Activated T-cell treated with anti-CD3 and anti-CD28 coated beads for 1 hour (primary cell): Measurements from ENCODE around the gene ZSCAN26.

ENCODE experiments used
- DNase-seq: peaks from one replicate; pipeline ENCODE4 v3.0.0-alpha.2; 2020; ENCODE audit warnings: low read depth

The ZSCAN26 gene

GRCh38 chr6:28266962-28267694 is at the start of gene ZSCAN26:
Gene ZSCAN26, plus strand, starts transcription at chr6:28267143. Its CDS starts 4,777 bp downstream, at chr6:28271920.
- DNase-seq = peak; percentile 79

GRCh38 chr6:28217890-28218289 is 49.1 kb upstream of the ZSCAN26 start:
- no peak for DNase-seq

DNA sequence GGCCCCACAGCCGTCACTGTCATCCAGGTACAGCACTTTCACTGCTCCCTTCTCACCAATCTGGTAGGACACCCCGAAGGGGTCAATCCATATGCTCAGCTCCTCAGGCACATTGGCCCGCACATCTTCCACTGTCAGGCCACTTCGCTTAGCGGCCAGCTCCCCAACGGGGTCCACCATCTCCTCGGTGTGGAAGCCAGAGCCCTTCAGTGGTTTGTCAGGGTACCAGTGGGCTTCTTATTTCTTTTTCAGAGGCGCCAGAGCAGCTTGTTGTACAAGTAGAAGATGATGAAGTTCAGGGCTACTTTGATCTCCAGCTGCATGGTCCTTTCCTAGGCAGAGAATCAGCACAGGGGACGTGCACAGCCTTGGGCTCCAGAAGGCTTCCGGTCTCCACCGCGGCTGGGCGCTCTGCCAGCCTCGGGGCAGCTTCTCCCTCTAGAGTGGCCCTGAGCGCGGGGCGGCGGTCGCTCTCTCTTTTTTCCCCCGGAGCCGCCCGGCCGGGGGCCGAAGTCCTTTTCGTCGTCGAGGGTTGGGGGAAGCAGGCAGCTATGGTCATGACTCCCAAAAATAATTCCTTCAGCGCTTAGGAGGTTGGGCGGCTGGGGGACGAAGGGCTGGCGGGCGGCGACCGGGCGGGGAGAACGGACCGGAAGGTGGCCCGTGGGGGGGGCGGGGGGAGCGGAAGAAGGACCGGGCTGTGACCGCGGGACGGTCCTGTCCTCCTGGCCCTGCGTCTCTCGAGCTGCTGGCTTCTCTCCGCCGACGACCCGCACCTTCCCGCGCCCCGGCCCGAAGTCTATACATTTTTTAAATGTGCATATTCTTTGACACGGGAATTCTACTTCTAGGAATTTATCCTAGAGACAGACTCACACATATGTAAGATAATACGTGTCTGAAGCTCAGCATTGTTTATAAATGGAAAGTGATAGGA is 48.4 kb upstream of the ZSCAN26 start:
- DNase-seq = no peak

GRCh38 chr6:28220257-28221133 is 46.4 kb upstream of the ZSCAN26 start:
- DNase-seq = no peak

DNA sequence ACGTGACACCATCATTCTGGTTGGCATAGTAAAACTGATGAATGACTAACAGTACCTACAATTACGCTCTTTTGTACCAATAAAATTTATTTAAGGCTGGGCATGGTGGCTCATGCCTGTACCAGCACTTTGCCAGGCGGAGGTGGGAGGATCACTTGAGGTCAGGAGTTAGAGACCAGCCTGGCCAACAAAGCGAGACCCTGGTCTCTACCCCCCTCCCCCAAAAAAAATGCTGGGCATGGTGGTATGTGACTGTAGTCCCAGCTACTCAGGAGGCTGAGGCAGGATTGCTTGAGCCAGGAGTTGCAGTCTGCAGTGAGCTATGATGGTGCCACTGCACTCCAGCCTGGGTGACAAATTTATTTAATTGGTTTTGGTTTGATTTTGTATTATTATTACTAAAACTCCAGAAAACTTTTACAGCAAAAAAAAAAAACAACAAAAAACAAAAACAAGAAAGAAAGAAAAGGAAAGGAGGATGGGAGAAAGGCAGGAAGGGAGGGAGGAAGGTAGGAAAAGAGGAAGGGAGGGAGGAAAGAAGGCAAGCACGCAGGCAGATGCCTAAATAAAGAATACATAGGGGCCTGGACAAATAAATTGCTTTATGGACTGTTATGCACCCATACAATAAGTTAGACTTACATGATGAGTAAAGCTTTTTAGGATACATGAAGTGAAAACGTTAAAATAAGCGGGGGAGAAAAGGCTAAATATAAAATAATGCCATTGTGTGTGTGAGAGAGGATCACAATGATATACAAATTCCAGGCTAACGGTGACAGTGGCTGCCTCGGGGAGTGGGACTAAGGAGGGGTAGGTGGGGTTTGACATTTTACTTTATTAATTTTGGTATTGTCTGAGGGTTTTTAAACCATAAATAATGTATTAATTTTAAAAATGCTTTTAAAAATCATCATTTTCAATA is 42.5 kb upstream of the ZSCAN26 start:
- DNase-seq = no peak

DNA sequence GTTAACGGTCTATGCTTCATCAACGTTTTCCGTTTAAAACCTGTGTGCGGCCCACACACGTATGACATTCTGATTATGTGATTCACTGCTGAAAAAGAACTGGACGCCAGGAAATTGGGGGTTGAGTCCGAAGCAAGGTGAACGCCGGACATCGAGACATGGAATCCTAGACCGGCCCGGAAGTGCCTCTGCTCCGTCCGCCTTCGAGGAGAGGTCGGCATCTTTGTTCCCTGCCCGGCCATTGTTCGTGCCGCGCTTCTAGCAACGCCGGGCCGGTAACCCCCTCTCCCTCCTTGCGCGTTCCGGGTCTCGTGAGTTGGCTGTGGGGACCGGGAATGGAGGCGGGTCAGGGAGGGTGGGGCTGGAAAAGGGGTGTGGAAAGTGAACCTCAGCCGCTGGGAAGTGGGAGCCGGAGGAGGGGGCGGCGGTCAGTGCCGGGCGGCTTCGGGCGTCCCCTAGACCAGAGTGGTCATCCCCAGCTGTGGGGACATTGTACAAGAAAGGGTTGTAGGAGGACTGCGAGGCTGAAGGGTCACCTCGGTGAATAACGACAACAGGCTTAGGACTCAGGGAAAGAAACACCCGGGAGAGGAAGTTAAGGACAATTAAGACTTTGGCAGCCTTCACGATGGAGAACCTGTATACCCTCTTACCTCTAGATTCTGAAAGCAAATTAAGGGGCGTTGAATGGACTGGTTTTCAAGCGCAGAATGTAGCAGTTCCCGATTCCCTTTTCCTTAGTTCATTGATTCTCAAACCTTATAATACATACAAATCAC is 41.7 kb upstream of the ZSCAN26 start, which contains the start of gene ZSCAN9:
ZSCAN9 (plus strand) TSS at position 220 of the 779 bp plus-strand sequence. CDS start 1,810 bp downstream, outside the sequence.
- DNase-seq = peak; percentile 22

GRCh38 chr6:28226460-28226859 is 40.5 kb upstream of the ZSCAN26 start:
- DNase-seq = no peak

GRCh38 chr6:28232785-28233184 is 34.2 kb upstream of the ZSCAN26 start:
- DNase-seq = no peak

DNA sequence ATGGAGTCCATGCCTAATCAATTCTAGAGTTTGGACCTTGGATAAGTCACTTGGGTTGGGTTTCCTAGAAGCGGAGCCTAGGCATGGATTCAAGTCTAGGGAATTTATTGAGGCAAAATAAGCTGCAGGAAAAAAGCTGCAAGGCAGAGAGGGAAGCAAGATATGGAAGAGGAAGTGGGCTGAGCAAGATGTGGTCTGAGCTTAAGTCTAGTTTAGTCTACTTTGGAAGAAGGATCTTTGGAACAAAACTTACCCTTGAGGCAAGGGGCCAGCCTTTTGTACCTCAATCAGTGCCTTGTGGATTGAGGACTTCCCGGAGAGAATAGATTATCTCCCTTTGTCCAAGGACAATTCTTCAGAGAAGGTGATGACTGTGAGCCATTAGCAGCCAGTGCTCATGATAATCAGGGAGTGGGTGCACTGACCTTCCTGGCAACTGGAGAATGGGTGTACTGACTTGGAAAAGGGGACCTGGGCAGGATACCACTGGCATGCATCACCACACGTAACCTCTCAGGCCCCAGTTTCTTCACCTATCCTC is 31.0 kb upstream of the ZSCAN26 start:
- no peak for DNase-seq

GRCh38 chr6:28239636-28240035 is 27.3 kb upstream of the ZSCAN26 start:
- DNase-seq = no peak

DNA sequence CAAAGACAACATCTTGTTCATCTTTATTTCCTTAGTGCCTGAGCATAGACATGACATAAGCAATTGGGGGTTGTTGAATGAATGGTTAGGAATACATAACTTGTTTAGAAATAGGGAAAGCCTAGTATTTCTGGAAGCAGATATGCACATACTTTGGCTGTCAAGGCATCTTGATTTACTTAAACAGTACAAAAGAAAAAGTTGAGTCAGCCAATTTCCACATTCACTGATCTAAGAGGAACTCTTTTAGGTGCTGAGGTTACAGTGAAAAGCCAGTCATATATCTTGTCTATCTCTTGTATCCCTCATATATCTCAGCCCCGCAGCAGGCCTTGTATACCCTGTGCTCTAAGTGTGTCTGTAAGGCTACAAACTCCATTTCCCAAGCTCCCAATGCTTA is 26.5 kb upstream of the ZSCAN26 start:
- DNase-seq = no peak

- no peak for DNase-seq
Observed at GRCh38 chr6:28243946-28244345, 23.0 kb upstream of the ZSCAN26 start.

DNA sequence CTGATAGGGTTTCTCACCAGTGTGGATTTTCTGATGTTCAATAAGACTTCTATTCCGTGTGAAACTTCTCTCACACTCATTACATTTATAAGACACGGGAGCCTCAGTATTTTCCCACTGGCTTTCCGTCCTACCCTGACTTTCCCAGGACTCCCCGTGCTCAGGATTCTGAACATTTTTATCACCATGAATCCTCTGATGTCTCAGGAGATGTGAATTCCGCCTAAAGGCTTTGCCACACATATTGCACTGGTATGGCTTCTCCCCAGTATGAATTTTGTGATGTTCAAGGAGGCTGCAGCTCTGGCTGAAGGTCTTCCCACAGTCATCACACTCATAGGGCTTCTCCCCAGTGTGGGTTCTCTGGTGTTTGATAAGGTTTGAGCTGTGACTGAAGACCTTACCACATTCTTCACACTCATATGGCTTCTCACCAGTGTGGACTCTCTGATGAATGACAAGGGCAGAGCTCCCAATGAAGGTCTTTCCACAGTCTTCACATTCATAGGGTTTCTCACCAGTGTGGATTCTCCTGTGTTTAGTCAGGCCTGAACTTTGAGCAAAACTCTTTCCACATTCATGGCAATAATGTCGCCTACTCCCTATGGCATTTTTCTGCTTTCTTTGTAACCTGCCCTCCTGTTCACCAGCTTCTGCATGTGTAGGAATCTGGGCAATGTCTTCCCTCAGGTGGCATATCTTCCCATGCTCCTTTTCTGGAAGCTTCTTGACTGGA is 21.6 kb upstream of the ZSCAN26 start:
- DNase-seq = no peak

DNA sequence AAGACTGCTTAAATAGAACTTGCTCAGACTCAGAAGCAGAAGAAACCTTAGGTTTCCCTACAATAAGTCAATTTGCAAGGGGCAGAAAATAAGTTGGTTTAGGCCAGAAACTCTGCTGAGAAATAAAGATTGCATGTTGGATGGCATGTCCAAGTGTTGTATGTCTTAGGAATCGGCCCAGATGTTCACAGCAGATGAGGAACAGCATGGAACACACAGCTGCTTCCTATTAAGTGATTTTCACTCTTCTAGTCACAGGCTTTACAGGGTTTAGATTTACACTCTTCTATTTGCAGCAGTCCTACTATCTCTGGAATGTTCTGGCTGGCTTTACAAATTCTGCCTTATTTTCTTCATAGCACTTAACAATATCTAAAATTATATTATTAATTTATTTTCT is 18.0 kb upstream of the ZSCAN26 start:
- DNase-seq = no peak

- DNase-seq = no peak
Observed at GRCh38 chr6:28250747-28251146, 16.2 kb upstream of the ZSCAN26 start.

GRCh38 chr6:28251661-28252008 is 15.3 kb upstream of the ZSCAN26 start:
- peak; percentile 14 for DNase-seq

DNA sequence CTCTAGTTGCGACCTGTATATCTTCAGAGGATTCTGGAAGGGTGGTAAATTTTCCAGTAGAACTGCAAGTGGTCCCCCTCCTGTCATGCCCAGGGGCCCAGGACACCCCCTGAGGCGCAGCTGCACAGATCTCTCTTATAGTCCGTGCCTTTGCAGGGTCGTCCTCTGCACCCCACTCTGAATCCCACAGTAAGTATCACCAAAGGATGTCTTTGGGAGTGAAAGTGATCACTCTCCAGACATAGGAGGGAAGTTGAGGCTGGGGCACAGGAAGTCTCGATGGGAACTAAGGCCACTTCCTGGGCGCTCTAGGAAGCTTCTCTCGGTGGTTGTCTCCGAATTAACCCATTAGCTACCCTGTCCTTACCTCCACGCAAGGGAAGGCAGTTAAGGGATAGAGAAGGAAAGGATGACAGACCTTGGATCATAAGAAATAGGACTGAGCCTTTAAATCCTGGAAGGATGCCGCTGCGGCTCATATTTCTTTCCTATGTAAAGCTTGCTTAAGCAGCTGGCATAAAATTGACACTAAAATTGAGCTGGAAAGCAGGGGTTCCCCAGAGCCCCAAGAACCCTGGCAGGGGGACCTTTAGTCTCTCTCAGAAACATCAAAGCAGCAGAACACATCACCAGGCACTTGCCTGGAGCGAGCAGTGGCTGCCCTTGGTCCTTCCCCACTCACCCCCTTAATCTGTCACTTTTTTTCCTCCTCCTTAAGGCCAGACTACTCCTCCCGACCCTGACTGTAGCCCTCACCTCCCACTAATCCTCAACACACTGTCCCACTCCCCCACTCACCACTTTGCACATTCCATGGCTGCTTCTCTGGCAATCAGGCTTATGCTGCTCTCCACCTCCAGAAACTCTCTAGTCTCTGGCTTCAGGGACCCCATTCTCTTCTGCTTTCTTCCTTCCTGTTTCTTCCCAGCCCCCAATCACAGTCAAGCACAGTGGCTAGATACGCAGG is 14.7 kb upstream of the ZSCAN26 start, which contains the start of gene ZKSCAN4:
ZKSCAN4 (minus strand) TSS at position 261 of the 967 bp plus-strand sequence. CDS start 289 bp downstream, outside the sequence.
- peak; percentile 73 for DNase-seq

DNA sequence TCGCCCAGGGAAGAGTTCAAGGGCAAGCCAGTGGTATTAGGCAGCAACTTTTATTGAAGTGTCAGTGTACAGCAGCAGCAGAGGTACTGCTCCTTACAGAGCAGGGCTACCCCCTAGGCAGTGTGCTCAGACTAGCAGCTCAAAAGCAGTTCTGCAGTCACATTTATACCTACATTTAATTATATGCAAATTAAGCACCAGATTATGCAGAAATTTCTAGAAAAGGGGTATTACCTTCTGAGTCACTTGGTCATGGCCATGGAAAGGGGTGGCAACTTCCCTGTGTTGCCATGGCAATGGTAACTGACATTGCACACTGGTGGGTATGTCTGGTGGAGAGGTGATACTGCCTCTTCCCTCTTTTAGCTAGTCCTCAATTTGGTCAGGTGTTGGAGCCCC is 12.8 kb upstream of the ZSCAN26 start:
- DNase-seq = no peak
